Measurements from ENCODE around the gene PALLD. TPM values are rescaled to one million over a fixed set of nuclear protein-coding genes. Genes with fewer than 3 reads are reported as not detected.

Gene PALLD
- total and polyA plus RNA-seq, 2 of the 13 experiments (the other 11 are each of a cell fraction or from before 2014, with no cell fraction given): 0.50 to 1.5 TPM

GRCh38 chr4:168593399-168593798 is 96.5 kb downstream of the PALLD start:
- TF ChIP-seq HNF4G (IDR thresholded peaks at IDR 0.05; ENCODE audit: borderline replicate concordance, low read depth, low read length): no peak
- no peak for TF ChIP-seq HNF4G (CRISPR knock-in tag; IDR thresholded peaks at IDR 0.05; ENCODE audit: borderline replicate concordance, low read depth)
- TF ChIP-seq EED (CRISPR knock-in tag; IDR thresholded peaks at IDR 0.05): no peak
- no peak for TF ChIP-seq ZNF790 (CRISPR knock-in tag; IDR thresholded peaks at IDR 0.05; ENCODE audit: borderline replicate concordance)
- no peak for TF ChIP-seq ZNF503 (CRISPR knock-in tag; IDR thresholded peaks at IDR 0.05)
- TF ChIP-seq JUND (CRISPR knock-in tag; IDR thresholded peaks at IDR 0.05): no peak
- no peak for TF ChIP-seq ZNF674 (CRISPR knock-in tag; IDR thresholded peaks at IDR 0.05; ENCODE audit: low read depth)
- TF ChIP-seq ZNF550 (CRISPR knock-in tag; IDR thresholded peaks at IDR 0.05; ENCODE audit: borderline replicate concordance): no peak
- TF ChIP-seq, protein P1, sequence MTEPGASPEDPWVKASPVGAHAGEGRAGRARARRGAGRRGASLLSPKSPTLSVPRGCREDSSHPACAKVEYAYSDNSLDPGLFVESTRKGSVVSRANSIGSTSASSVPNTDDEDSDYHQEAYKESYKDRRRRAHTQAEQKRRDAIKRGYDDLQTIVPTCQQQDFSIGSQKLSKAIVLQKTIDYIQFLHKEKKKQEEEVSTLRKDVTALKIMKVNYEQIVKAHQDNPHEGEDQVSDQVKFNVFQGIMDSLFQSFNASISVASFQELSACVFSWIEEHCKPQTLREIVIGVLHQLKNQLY (CRISPR knock-in tag; IDR thresholded peaks at IDR 0.05): no peak
- TF ChIP-seq SOX6 (IDR thresholded peaks at IDR 0.05): no peak
- no peak for TF ChIP-seq SOX6 (CRISPR knock-in tag; IDR thresholded peaks at IDR 0.05)
- TF ChIP-seq IRX3 (CRISPR knock-in tag; IDR thresholded peaks at IDR 0.05; ENCODE audit: borderline replicate concordance, low read depth): no peak
- TF ChIP-seq MYC (CRISPR knock-in tag; IDR thresholded peaks at IDR 0.05; ENCODE audit: borderline replicate concordance): no peak
- no peak for TF ChIP-seq FOXC1 (CRISPR knock-in tag; IDR thresholded peaks at IDR 0.05; ENCODE audit: borderline replicate concordance)
- TF ChIP-seq PLRG1 (conservative IDR thresholded peaks at IDR 0.05): no peak
- no peak for TF ChIP-seq ZBTB2 (CRISPR knock-in tag; IDR thresholded peaks at IDR 0.05; ENCODE audit: low read depth)
- no peak for TF ChIP-seq ATRX (CRISPR knock-in tag; IDR thresholded peaks at IDR 0.05; ENCODE audit: borderline replicate concordance)
- TF ChIP-seq, protein P2, sequence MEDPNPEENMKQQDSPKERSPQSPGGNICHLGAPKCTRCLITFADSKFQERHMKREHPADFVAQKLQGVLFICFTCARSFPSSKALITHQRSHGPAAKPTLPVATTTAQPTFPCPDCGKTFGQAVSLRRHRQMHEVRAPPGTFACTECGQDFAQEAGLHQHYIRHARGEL (CRISPR knock-in tag; IDR thresholded peaks at IDR 0.05): no peak
- TF ChIP-seq ZNF354B (CRISPR knock-in tag; IDR thresholded peaks at IDR 0.05): no peak
- no peak for TF ChIP-seq EZH2 (conservative IDR thresholded peaks at IDR 0.05; ENCODE audit: low read depth, low read length)
- TF ChIP-seq ZNF619 (CRISPR knock-in tag; IDR thresholded peaks at IDR 0.05): no peak
- TF ChIP-seq CREB1 (IDR thresholded peaks at IDR 0.05): no peak
- no peak for TF ChIP-seq CREB1 (CRISPR knock-in tag; IDR thresholded peaks at IDR 0.05)
- in situ Hi-C loops (cut with HindIII; ENCODE audit: extremely low pct_ligation_motif_present, low pct_unique_long_range_greater_than_20kb): loop anchor here (25.0 kb wide), 1 partner anchor 319 kb away; no protein-coding TSS in a partner anchor
- BruUV-seq (replicated peaks): no TSS peak
- H2AFZ ChIP-seq (ENCODE audit: low read length): no peak overlapping the region
- intact Hi-C loops (cut with micrococcal nuclease; ENCODE audit: unreplicated experiment): no loop called here
- ATAC-seq (no peak), DNase-seq (ENCODE audit: low spot score) (no peak), FAIRE-seq (no peak)
- CTCF ChIA-PET (ENCODE audit: low intra/inter-chr PET ratio, low total read pairs): no interaction called here
- H3K36me3 ChIP-seq (replicated peaks in 1 of 2; ENCODE audit: control insufficient read depth in 1 of 2, insufficient read depth in 2 of 2, low read length in 2 of 2): no peaks in the 10 kb centered on the region
- no peaks in the 10 kb centered on the region for H3K9me3 ChIP-seq (ENCODE audit: low read length)
- H3K79me2 ChIP-seq (ENCODE audit: insufficient read depth, low read length): no peaks in the 10 kb centered on the region
- POLR2A ChIA-PET: no interaction called here
- no peak overlapping the region for H3K27ac ChIP-seq (ENCODE audit: extremely low read length, insufficient read depth, low read length)
- H3K9ac ChIP-seq (ENCODE audit: insufficient read depth, low read depth, low read length): no peak overlapping the region
- H3K27me3 ChIP-seq (ENCODE audit: control insufficient read depth in 1 of 2, insufficient read depth in 2 of 2, low read length in 2 of 2): no peaks in the 10 kb centered on the region
- no peak overlapping the region for H3K4me3 ChIP-seq (replicated peaks in 1 of 3; ENCODE audit: insufficient read depth in 1 of 3, low read depth in 2 of 3, low read length in 3 of 3)
- WGBS (ENCODE audit: low lambda C conversion rate): 0% methylated on average over 4 of the region's 4 CpGs
- no peaks in the 10 kb centered on the region for H4K20me1 ChIP-seq (ENCODE audit: insufficient read depth, low read length)
- no peak overlapping the region for H3K4me2 ChIP-seq (ENCODE audit: low read depth, low read length)
- H3K4me1 ChIP-seq (ENCODE audit: insufficient read depth, low read length): no peaks in the 10 kb centered on the region
